HT-29 (cell line): Measurements from ENCODE around the gene VTI1B. TPM values are rescaled to one million over a fixed set of nuclear protein-coding genes. Genes with fewer than 3 reads are reported as not detected.

ENCODE experiments used
- DNase-seq: peaks from one replicate; pipeline ENCODE4 v3.0.0-alpha.2; 2015; ENCODE audit warnings: low spot score
- total RNA-seq: library from RNA; depleted of rRNA; stranded (reverse); fragments of >200 nt; shearing (Covaris generic); gene quantifications from 2 replicates; pipeline ENCODE4 v1.2.3, GENCODE V29; 2014

VTI1B gene
- total RNA-seq, 1 experiment from 2014 or later: 30.6 TPM

DNA sequence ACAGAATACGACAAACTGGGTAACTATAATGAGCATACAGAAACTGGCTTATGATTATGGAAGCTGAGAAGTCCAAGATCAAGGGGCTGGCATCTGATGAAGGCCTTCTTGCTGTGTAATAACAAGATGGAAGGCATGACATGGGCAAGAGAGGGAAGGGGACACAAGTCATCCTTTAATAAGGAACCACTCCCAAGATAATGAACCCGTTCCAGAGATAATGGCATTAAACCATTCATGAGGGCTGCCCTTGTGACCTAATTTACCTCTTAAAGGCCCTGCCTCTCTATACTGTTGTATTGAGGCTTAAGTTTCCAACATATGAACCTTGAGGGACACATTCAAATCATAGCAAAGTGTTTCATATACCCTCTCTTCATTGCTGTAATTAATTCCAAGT, 4.6 kb upstream of the VTI1B start:
- no peak for DNase-seq

- no peak for DNase-seq
These were observed 769 bp upstream of the VTI1B start for GRCh38 chr14:67675219-67675582.

GRCh38 chr14:67674139-67674479, 323 bp downstream of the VTI1B start:
- DNase-seq: peak; percentile 59

DNA sequence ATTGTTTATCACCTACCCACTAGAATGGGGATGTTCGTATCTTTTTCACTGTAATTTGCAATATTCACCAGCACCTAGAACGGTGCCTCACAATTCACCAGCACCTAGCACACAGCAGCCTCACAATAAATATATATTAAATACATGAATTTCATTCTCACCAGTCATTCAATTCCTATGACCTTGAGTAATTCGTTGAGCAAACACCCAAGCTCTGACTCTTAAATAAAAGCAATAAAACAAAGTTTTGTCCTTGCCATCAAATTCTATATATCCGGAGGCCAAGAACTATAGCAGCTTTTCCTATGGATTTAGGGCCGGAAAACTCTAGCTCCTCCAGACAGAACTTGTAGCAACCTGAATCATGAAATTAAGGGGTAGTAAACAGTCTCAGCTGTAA, 981 bp downstream of the VTI1B start:
- DNase-seq: no peak

DNA sequence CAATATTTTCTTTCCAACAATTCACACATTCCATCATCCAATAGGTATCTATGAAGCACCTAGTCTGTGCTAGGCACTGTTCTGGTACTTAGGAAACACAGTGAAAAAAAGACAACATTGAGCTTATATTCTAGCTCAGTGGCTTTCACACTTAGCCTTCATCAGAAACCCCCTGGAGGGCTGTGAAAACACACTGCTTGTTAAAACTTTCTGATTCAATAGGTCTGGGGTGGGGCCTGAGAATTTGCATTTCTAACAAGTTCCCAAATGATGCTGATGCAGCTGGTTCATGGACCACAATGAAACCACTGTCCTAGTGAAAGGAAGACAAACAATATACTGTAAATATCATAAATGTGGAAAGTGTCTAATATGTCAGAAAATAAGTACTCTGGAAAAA, 5.9 kb downstream of the VTI1B start:
- DNase-seq: no peak

- DNase-seq: peak; percentile 39
These were observed 7.5 kb downstream of the VTI1B start for GRCh38 chr14:67666750-67667449.

GRCh38 chr14:67665868-67666267, 8.6 kb downstream of the VTI1B start:
- no peak for DNase-seq

DNA sequence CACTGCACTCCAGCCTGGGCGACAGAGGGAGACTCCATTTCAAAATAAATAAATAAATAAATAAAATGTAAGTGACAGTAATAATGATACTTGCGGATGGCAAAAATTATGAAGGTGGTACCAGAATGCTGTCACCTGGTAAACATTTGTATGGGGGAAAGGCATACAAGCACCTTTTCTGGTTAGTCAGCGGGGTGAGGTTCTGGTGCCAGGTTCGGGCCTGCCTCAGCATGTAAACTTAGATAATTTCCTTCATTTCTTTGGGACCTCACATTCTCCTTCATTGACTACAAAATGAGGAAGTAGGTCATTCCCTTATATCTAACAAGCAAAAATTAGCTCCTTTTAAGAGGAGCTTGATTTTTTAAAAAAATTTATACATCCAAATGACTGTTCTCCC, 10.8 kb downstream of the VTI1B start:
- no peak for DNase-seq

GRCh38 chr14:67653651-67654280, 20.7 kb downstream of the VTI1B start:
- no peak for DNase-seq

- DNase-seq: no peak
These were observed 22.2 kb downstream of the VTI1B start for GRCh38 chr14:67652189-67652588.

DNA sequence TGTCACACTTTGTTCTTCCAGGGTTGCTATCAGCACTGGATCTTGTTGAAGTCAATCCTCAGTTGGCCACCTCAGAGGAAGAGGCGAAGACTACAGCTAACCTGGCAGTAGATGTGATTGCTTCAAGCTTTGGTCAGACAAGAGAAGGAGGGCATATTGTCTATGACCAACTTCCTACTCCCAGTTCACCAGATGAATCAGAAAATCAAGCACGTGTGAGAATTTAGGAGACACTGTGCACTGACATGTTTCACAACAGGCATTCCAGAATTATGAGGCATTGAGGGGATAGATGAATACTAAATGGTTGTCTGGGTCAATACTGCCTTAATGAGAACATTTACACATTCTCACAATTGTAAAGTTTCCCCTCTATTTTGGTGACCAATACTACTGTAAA, 23.7 kb downstream of the VTI1B start:
- no peak for DNase-seq

GRCh38 chr14:67650151-67650550, 24.3 kb downstream of the VTI1B start:
- no peak for DNase-seq

- DNase-seq: no peak
These were observed 28.3 kb downstream of the VTI1B start for GRCh38 chr14:67646131-67646530.

DNA sequence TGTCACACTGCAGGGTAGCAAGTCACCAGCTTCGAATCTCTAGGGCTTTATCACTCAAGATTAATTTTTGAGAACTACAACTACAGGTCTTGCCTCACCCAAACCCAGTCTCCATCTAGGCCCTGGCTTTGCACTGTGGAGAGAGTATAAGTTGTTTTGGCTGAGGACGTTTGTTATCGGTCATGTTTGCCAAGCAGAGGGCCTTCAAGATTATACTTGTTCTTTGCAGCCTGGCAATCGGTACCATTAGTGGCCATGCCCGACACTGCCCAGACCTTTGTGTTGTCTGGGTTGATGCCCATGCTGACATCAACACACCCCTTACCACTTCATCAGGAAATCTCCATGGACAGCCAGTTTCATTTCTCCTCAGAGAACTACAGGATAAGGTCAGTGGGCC, 29.0 kb downstream of the VTI1B start:
- DNase-seq: no peak

- no peak for DNase-seq
These were observed 30.0 kb downstream of the VTI1B start for GRCh38 chr14:67644428-67644827.

DNA sequence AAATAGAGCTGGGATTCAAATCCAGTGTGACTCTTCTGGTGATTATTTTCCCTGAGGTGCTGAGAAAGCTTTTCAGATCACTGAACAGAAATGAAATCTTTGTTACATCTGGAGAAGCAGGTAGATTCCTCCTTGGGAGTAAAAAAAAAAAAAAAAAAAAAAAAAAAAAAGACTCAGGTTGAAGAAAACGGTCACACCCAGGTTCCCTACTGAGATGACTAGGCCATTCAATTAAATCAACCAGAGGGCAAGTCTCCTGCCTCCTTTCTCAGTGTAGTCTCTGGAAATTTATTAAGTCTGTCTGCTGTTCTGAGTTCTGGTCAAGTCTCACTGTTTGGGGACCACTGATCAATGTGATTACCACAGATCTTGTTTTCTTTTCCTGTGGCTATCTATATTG, 30.7 kb downstream of the VTI1B start:
- no peak for DNase-seq

GRCh38 chr14:67641902-67642749, 32.3 kb downstream of the VTI1B start:
- DNase-seq: no peak

DNA sequence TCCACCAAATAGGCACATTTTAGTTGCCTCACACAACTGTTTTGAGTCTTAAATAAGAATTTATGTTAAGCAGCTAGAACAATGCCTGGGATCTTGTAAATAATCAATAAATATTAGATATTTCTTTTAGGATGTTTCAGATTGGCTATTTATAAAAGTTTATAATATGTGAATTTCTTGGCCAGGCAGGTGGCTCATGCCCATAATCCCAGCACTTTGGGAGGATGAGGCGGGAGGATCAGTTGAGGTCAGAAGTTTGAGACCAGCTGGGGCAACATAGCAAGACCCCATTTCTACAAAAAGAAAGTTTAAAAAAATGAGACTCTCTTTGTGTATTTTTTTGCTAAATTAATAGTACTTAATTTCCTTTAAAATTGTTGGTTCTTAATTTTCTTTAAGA, 33.0 kb downstream of the VTI1B start:
- DNase-seq: no peak

- DNase-seq: no peak
These were observed 35.8 kb downstream of the VTI1B start for GRCh38 chr14:67638642-67639041.

GRCh38 chr14:67636361-67636919, 38.0 kb downstream of the VTI1B start:
- DNase-seq: no peak

DNA sequence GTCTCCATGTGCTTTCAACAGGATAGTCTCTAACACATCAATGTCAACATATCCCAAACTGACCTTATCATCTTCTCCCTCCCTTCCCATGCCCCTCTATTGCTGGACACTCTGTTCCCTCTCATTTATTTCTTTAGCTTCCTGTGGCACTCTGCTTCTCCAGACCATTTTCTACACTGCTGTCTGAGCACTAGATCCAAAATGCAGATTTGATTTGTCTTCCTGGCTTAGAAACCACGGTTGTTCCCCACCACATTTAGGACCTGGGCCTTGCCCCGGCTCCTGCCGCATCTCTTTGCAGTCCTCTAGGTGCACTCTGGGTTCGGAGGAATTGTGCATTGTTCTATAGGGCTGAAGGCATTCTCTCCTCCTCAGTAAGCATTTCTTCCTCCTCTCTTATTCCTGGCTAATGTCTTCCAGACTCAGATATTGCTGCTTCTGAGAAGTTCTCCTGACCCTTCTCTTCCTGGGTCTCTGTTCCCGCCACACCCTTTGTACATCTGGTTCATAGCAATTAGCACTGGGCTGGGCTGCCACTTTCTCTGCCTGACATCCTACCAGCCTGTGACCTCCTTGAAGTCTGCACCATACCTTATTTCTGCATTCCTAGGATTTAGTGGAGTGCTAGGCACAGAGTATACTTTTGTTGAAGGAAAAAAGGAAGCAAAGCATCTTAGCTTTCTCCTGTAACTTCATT, 40.8 kb downstream of the VTI1B start:
- no peak for DNase-seq

GRCh38 chr14:67630938-67631337, 43.5 kb downstream of the VTI1B start:
- no peak for DNase-seq
